ENCODE measurements around the gene IL22RA1.

DNA sequence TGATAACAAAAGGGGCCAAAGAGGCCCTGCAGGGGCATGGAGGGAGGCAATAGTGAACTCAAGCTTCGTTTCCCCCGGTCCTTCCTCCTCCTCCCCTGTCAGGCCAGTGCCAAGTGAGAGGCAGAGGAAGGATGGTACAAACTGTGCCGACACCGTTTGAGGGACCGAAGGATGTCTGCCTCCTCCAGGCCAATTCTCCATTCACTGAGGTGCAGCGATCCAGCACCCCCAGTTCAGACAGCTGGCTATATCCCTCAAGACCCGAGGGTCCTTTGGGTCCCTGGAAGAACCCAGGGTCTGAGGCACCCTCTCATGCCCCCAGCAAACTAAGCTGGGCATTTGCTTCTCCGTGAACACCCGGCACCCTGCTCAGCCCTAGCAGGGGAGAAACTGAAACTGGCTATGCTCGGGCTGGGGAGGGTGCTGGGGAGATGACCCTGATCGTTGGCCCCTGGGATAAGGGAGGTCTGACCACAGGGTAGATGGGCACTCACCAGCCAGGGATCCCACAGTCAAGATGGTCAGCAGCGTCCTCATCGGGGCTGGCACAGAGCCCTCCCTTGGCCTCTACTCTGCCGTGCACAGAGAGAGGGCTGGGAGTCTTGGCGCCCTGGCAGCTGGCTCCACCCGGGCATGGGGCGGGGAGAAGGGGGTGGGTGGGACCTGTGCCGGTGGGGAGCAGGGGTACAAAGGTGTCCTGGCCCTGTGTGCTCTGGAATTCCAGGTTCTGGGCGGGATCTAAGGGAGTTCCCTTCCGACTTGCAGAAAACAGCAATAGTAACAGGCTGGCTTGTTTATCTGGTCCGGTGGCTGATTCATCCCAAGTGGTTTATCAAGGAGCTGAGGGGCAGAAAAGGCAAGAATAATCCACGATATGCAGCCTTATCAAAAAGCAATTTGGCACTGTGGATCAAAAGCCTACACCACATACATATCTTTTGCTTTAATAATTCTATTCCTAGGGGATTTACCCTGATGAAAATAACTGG lies at the start of gene IL22RA1:
- TF ChIP-seq, protein P1, sequence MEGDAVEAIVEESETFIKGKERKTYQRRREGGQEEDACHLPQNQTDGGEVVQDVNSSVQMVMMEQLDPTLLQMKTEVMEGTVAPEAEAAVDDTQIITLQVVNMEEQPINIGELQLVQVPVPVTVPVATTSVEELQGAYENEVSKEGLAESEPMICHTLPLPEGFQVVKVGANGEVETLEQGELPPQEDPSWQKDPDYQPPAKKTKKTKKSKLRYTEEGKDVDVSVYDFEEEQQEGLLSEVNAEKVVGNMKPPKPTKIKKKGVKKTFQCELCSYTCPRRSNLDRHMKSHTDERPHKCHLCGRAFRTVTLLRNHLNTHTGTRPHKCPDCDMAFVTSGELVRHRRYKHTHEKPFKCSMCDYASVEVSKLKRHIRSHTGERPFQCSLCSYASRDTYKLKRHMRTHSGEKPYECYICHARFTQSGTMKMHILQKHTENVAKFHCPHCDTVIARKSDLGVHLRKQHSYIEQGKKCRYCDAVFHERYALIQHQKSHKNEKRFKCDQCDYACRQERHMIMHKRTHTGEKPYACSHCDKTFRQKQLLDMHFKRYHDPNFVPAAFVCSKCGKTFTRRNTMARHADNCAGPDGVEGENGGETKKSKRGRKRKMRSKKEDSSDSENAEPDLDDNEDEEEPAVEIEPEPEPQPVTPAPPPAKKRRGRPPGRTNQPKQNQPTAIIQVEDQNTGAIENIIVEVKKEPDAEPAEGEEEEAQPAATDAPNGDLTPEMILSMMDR (IDR thresholded peaks at IDR 0.05) = no peak
- no peak for TF ChIP-seq ZFX (IDR thresholded peaks at IDR 0.05; ENCODE audit: borderline replicate concordance)

All from 22Rv1 (cell line).